ENCODE data around the gene ARSA. TPM values are rescaled to one million over a fixed set of nuclear protein-coding genes. Genes with fewer than 3 reads are reported as not detected.

The ARSA gene
- total RNA-seq, 1 donor from 2014 or later, result 65.7 TPM

DNA sequence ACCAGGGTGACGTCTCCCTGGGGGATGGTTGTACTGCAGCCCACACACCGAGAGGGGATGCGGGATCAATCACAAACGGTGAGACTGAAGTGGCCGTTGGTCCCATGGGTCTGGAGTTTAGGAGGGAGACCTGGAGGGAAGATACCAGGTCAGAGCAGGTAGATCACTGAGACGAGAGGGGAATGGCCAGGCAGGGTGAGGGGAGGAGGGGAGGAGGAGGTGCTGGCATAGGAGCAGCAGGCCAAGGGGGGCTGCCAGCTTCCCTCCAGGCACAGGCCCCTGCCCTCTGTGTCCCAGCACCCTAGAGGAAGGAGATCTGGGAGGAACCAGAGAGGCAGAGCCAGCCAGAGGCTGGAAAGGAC, 20.3 kb downstream of the ARSA start:
- Mint-ChIP-seq H3K4me1 (ENCODE audit: low read depth, unreplicated experiment) (peaks cover 3% of the 10 kb centered on the region), H3K9me3 (ENCODE audit: unreplicated experiment) (peaks cover 19% of the 10 kb centered on the region), H3K27ac (ENCODE audit: unreplicated experiment) (no peak overlapping the region), H3K36me3 (ENCODE audit: unreplicated experiment) (peaks cover 6% of the 10 kb centered on the region), H3K27me3 (ENCODE audit: unreplicated experiment) (peaks cover 11% of the 10 kb centered on the region), H3K4me3 (ENCODE audit: unreplicated experiment) (no peak overlapping the region)
- TF ChIP-seq, protein P1, sequence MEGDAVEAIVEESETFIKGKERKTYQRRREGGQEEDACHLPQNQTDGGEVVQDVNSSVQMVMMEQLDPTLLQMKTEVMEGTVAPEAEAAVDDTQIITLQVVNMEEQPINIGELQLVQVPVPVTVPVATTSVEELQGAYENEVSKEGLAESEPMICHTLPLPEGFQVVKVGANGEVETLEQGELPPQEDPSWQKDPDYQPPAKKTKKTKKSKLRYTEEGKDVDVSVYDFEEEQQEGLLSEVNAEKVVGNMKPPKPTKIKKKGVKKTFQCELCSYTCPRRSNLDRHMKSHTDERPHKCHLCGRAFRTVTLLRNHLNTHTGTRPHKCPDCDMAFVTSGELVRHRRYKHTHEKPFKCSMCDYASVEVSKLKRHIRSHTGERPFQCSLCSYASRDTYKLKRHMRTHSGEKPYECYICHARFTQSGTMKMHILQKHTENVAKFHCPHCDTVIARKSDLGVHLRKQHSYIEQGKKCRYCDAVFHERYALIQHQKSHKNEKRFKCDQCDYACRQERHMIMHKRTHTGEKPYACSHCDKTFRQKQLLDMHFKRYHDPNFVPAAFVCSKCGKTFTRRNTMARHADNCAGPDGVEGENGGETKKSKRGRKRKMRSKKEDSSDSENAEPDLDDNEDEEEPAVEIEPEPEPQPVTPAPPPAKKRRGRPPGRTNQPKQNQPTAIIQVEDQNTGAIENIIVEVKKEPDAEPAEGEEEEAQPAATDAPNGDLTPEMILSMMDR (IDR thresholded peaks at IDR 0.05; ENCODE audit: partially characterized antibody, unreplicated experiment), result no peak
- DNase-seq, result no peak

DNA sequence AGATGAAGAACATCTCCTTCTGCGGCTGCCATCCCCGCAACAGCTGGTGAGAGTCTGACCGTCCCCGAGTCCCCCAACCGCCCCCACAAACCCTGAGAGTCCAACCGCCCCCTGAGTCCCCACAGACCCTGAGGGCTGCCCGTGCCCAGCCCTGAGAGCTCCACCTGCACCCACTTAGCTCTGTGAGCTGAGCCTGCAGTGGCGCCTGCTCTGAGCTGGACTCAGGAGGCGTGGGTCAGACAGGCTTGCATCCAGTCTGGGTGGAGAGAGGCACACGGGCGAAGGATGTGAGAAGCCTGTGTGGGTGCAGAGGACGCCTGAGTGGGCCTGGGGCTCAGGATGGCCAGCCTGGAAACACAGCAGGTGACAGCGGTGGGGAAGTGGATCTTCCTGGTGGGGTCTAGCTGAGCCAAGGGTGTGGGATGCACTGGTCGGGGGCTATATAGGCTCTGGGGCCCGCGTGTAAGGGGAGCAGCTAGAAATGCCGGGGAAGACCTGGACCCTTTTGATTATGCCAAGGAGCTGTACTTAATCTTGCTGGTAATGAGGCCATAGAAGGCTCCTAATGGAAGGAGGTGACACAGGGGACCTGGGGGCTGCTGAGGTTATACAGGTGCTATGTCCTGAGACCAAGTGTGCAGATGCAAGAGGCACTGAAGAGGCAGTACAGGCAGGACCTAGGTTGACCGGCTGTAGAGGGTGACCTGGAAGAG, 20.9 kb downstream of the ARSA start:
- no peak for DNase-seq
- peaks cover 6% of the 10 kb centered on the region for H3K36me3 Mint-ChIP-seq (ENCODE audit: unreplicated experiment)
- TF ChIP-seq, protein P1 (IDR thresholded peaks at IDR 0.05; ENCODE audit: partially characterized antibody, unreplicated experiment), result no peak
- H3K4me1 Mint-ChIP-seq (ENCODE audit: low read depth, unreplicated experiment), result peaks cover 8% of the 10 kb centered on the region
- peaks cover 14% of the 10 kb centered on the region for H3K27me3 Mint-ChIP-seq (ENCODE audit: unreplicated experiment)
- no peak overlapping the region for H3K4me3 Mint-ChIP-seq (ENCODE audit: unreplicated experiment)
- H3K9me3 Mint-ChIP-seq (ENCODE audit: unreplicated experiment), result peaks cover 18% of the 10 kb centered on the region
- H3K27ac Mint-ChIP-seq (ENCODE audit: unreplicated experiment), result no peak overlapping the region

DNA sequence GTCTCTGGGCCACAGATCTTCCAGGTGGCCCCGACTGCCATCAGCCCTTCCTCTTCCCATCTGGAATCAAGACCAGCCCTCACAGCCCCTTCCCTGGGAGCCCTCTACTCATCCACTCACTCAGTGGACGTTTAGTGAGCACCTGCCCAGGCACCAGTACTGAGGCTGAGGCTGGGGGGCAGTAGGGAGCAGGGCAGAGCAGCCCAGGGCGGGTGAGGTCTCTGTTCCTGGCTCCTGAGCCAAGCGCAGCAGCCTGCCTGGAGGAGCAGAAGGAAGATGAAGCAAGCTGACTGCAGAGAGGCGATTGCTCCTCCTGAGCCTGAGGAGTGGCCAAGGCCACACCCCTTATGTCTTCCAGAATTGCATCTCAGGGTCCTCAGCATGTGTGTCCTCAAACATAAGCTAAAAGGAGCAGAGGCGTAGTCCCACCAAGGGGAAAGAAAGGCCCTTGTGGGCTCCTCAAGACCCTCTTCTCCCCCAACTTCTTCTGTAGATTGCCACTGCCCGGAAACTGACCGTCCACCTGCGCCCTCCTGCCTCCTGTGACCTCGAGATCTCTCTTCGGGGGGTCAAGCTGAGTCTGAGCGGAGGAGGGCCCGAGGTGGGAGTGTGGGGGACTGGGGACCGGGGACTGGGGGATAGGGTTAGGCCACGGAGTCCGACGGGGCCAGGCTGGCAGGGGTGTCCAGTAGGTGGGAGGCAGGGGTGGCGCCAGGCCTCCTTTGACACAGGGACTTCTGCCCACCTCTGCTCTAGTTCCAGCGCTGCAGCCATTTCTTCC, 21.6 kb downstream of the ARSA start:
- H3K36me3 Mint-ChIP-seq (ENCODE audit: unreplicated experiment), result peaks cover 5% of the 10 kb centered on the region
- H3K27ac Mint-ChIP-seq (ENCODE audit: unreplicated experiment), result no peak overlapping the region
- peaks cover 20% of the 10 kb centered on the region for H3K27me3 Mint-ChIP-seq (ENCODE audit: unreplicated experiment)
- peaks cover 14% of the 10 kb centered on the region for H3K4me1 Mint-ChIP-seq (ENCODE audit: low read depth, unreplicated experiment)
- peaks cover 19% of the 10 kb centered on the region for H3K9me3 Mint-ChIP-seq (ENCODE audit: unreplicated experiment)
- no peak for DNase-seq
- TF ChIP-seq, protein P1 (IDR thresholded peaks at IDR 0.05; ENCODE audit: partially characterized antibody, unreplicated experiment), result no peak
- H3K4me3 Mint-ChIP-seq (ENCODE audit: unreplicated experiment), result no peak overlapping the region

DNA sequence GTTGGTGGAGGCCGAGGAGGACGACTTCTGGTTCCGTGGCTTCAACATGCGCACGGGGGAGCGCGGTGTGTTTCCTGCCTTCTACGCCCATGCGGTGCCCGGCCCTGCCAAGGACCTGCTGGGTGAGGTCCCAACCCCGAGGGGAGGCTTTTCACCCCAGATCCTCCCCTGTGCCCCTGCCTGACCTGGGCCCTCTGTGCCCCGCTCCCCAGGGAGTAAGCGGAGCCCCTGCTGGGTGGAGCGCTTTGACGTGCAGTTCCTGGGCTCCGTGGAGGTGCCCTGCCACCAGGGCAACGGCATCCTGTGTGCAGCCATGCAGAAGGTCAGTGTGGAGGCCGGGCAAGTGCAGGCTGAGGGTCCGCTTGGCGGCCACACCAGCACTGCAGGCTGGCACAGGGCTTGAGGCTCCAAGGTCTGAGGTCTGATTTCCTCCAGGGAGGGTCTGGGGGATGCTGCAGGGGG, 22.3 kb downstream of the ARSA start:
- peaks cover 14% of the 10 kb centered on the region for H3K4me1 Mint-ChIP-seq (ENCODE audit: low read depth, unreplicated experiment)
- H3K9me3 Mint-ChIP-seq (ENCODE audit: unreplicated experiment), result peaks cover 19% of the 10 kb centered on the region

More for the DNA sequence above, 22.3 kb downstream of the ARSA start:
- no peak overlapping the region for H3K4me3 Mint-ChIP-seq (ENCODE audit: unreplicated experiment)
- no peak overlapping the region for H3K27ac Mint-ChIP-seq (ENCODE audit: unreplicated experiment)
- DNase-seq, result no peak
- H3K27me3 Mint-ChIP-seq (ENCODE audit: unreplicated experiment), result peaks cover 20% of the 10 kb centered on the region
- peaks cover 5% of the 10 kb centered on the region for H3K36me3 Mint-ChIP-seq (ENCODE audit: unreplicated experiment)
- TF ChIP-seq, protein P1 (IDR thresholded peaks at IDR 0.05; ENCODE audit: partially characterized antibody, unreplicated experiment), result no peak
